NCI-H446 treated with DMSO at 0.1 percent for 48 hours (cell line): ENCODE measurements around the gene MORC3.
A peak's percentile ranks its signal among the peaks of the same experiment; 100 is the strongest.
"Not testable (repeated sequence)": the region's sequence is repeated elsewhere in the genome, so short reads cannot be mapped to it uniquely, and the experiment has no call there.

Experiments used
- DNase-seq: peaks from one replicate; lab custom pipeline; 2025; lab: John Stamatoyannopoulos, UW

The MORC3 gene

GRCh38 chr21:36325373-36326010 is 5.5 kb downstream of the MORC3 start:
- DNase-seq = no peak

DNA sequence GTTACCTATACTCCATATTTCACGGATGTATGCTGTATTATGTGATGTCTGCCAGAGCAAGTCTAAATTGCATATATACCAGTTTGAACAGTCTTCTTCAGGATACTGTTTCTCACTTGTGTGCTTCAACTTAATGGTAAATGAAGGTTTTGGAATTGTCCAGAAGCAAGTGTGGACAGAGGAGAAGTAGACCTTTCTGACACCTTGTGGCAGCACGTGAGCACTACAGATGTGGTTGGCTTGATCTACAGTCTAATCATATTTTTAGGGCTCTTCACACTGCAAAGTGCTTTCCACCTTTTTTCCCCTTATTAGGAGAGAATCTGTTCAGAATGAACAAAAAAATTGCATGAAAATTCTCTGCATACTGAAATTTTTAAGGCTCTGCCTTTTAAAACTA is 10.9 kb downstream of the MORC3 start:
- peak; percentile 5 for DNase-seq

DNA sequence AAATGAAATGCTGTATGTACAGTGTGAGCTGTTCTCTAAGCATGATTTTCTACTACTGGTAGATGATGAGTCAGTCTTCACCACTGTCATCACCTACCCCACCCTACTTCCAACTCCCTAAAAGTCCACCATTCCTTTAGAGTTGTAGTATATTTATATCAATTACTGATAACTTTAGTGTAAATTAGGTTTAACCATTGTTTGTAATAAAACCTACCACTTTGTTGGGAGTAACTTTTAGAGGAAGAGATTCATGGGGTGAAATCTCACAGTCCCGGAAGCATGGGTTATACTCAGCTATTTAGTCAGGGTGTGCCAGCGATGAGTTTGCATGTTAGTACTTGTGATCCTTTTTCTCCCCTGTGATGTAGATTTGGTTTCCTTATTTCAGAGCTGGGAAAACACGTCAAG is 17.1 kb downstream of the MORC3 start:
- DNase-seq = no peak

GRCh38 chr21:36338975-36339374 is 19.0 kb downstream of the MORC3 start:
- no peak for DNase-seq

- not testable (repeated sequence) for DNase-seq
These were observed 22.6 kb downstream of the MORC3 start for GRCh38 chr21:36342581-36342980.

DNA sequence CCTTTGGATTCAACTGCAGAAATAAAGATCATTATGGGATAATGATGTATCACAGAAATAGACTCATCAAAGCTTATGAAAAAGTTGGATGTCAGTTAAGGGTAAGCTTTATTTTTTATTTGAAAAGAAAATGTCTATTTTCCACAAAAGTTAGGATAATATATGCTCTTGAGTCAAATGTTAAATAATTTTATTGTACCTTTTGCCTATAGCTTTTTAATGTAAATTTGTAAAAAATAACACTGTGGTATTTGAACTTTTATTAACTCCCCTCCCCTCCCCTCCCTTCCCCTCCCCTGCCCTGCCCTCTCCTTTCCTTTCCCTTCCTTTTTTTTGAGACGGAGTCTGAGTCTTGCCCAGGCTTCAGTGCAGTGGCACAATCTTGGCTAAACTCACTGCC is 24.9 kb downstream of the MORC3 start:
- DNase-seq = no peak

DNA sequence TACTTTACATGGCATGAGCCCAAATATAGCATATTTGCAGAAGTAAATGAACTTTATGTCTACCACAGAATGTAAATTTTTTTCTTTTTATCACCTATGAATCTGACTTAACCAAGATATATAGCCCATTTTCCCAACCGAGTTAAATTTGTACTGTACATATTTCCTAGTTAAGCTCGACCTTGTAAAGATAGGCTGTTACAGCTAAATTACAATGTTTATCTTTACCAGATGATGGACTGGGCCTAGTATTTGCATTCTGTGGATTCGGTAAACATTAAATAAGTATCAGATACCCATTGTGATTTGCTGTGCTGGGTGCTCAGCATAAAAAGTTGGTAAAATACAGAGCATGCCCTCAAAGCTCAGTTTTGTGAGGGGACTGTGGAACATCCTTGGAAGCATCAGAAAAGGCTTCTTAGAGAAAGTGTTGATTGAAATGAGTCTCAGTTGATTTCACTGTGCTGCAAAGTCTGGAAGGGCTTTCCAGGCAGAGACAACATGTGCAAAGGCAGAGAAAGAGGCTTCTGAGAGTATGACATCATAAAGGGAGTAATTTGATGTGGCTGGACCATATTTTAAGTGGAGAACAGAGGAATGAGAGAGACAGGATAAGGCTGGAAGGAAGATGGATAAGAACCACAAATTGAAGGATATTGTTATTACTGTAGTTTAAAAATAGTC is 27.4 kb downstream of the MORC3 start:
- DNase-seq = no peak

GRCh38 chr21:36347962-36348328 is 27.9 kb downstream of the MORC3 start:
- no peak for DNase-seq

- DNase-seq = no peak
These were observed 29.3 kb downstream of the MORC3 start for GRCh38 chr21:36349315-36349714.

DNA sequence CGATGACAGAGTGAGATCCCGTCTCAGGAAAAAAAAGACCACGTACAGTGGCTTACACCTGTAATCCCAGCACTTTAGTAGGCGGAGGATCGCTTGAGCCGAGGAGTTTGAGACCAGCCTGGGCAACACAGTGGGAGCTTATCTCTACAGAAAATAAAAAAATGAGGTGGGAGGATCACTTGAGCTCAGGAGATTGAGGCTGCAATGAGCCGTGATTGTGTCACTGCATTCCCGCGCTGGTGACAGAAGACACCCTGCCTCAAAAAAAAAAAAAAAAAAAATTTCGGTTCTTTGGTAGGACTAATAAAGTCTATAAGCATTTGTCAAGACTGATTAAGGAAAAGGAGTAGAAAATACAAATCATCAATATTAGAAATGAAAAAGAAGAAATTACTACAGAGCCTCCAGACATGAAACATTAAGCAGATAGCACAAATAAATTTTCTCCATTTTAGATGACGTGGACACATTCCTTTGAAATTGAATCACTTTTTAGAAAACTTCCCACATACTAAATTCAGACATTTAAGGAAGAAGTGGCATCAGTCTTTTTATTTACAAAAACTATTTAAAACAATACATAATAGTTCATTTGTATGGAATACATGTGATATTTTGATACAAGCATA is 30.4 kb downstream of the MORC3 start:
- no peak for DNase-seq

- no peak for DNase-seq
These were observed 35.1 kb downstream of the MORC3 start for GRCh38 chr21:36354918-36355680.

GRCh38 chr21:36355868-36356267 is 35.9 kb downstream of the MORC3 start:
- DNase-seq = no peak

- DNase-seq = no peak
These were observed 39.2 kb downstream of the MORC3 start for GRCh38 chr21:36359185-36359584.

DNA sequence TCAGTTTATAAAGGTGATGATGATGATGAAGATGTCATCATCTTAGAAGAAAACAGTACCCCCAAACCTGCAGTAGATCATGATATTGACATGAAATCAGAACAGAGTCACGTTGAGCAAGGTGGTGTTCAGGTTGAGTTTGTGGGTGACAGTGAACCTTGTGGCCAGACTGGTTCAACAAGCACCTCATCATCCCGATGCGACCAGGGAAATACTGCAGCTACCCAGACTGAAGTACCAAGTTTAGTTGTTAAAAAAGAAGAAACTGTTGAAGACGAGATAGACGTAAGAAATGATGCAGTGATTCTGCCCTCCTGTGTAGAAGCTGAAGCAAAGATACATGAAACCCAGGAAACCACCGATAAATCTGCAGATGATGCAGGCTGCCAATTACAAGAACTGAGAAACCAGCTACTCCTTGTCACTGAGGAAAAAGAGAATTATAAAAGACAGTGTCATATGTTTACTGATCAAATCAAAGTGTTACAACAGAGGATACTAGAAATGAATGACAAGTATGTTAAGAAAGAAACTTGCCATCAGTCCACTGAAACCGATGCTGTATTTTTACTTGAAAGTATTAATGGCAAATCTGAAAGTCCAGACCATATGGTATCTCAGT is 49.2 kb downstream of the MORC3 start:
- DNase-seq = no peak

DNA sequence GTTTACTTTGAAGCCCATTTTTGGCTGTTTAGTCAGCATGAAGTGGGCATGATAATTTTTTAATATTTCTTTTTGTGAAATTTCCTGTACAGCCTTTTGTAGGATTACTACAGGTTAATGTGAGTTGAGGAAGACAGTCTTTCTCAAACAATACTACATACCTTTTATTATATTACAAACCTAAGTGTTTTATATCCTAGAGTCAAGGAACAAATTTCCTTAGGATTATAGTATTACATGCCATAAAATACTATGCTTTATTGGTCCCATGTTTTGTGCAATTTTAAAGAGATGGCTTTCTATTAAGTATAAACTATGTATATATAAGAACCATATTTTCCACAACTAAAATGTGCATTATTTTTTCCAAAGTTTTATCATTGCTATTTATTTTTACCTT is 56.0 kb downstream of the MORC3 start:
- DNase-seq = no peak

DNA sequence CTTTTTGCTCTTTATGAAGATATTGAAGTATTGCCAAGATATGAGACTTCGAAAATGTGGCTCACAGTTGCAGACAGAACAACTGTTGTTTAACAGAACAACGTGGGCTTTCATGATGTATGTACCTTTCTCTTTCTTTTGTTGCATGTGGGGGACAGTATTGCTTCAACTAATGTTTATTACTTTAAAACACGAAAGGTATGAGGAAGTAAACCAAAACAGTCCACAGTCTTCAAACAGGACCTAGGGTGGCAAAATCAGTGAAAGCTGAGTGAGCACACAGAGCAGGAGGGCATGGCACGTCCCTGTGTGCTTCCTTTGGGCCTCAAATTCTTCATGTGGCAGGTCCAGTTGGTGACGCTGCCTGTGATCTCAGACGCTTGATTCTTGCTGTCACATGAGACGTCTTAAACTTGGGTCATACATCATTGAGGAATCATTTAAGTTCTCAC is 57.4 kb downstream of the MORC3 start:
- DNase-seq = no peak

DNA sequence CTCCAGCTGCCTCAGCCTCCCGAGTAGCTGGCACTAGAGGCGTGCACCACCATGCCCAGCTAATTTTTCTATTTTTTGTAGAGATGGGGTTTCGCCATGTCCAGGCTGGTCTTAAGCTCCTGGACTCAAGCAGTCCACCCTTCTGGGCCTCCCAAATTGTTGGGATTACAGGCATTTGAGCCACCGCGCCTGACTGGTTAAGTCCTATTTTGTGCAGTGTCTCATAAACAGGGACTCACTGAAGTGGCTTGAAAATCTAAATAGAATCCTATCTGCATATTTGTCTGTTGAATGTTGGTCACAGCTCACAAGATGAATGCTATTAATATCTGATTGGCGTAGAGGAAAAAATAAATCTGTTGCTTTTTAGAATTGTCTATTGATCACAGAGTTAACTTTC is 59.3 kb downstream of the MORC3 start:
- DNase-seq = no peak

DNA sequence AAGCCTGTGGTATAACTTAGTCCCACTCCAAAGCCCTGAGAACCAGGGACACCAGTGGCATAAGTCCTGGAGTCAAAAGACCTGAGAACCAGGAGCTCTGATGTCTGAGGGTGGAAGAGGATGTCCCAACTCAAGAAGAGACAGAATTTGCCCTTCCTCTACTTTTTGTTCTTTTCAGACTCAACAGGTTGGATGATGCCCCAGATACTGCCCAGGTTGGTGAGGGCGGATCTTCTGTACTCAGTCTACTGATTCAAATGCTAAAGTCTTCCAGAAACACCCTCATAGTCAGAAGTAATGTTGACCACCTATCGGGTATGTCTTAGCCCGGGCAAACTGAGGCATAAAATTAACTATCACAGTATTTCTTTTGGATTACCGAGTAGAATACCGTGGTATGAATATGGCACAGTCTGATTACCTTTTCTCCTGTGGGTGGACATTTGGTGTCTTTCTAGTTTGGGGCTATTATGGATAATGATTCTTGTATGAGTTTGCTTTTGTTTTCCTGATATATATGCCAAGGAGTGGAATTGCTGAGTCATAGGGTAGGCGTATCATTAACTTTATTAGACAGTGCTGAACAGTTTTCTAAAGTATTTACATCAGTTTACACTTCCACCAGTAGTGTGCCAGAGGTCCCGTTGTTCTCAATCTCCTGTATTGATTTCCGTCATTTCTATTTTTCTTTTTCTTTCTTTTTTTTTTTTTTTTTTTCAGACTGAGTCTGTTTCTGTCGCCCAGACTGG is 62.0 kb downstream of the MORC3 start:
- DNase-seq = no peak

DNA sequence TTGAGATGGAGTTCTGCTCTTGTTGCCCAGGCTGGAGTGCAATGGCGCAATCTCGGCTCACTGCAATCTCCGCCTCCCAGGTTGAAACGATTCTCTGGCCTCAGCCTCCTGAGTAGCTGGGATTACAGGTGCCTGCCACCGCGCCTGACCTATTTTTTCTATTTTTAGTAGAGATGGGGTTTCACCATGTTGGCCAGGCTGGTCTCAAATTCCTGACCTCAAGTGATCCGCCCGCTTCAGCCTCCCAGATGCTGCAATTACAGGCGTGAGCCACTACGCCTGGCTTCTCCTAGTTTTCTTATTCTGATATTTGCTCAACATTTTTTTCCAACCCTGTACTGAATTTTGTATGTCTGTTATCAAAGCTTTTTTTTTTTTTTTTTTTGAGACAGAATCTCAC is 62.7 kb downstream of the MORC3 start:
- not testable (repeated sequence) for DNase-seq

DNA sequence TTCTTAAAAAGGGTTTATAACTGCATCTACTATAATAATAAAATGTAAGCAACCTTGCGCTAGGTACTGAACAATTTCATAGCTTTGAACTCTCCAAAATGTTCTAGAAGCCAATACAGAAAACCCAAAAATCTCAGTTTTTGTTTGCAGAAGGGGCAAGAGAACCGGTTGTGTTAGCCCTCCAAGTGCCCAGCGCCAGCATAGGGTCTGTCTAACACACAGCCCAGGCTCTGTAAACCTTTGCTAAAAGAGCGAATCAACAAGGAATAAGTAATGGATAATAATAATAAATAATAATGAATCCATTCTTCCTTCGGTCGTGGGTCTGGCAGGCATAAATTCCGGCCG is 64.9 kb downstream of the MORC3 start:
- DNase-seq = no peak

- DNase-seq = peak; percentile 47
These were observed 65.4 kb downstream of the MORC3 start, which contains the start of gene CHAF1B for GRCh38 chr21:36385233-36386030. CHAF1B (plus strand) TSS chr21:36385392; CDS start chr21:36386137, 745 bp downstream.
